Liver (tissue), 9 donors: ENCODE data around the gene ISG20L2. TPM values are rescaled to one million over a fixed set of nuclear protein-coding genes. Genes with fewer than 3 reads are reported as not detected.

Source experiments
- DNase-seq: peaks from one replicate; pipeline ENCODE4 v3.0.0-alpha.2; 2017; ENCODE audit warnings: low spot score
- H3K27ac ChIP-seq, 2 donors: one replicate each; pipeline ENCODE4 v1.7.0; 2013; ENCODE audit warnings: inconsistent platforms in 2 of 2, low read length in 2 of 2, control low read depth in 1 of 2, low read depth in 1 of 2, mild to moderate bottlenecking in 1 of 2
- H3K27me3 ChIP-seq, 4 donors: one replicate each; pipeline versions ENCODE4 v1.6.1 to v1.7.0; 2013; ENCODE audit warnings: low read length in 3 of 4, inconsistent platforms in 1 of 4, mild to moderate bottlenecking in 1 of 4, moderate library complexity in 1 of 4; ENCODE audit not compliant: control insufficient read depth in 4 of 4, insufficient read depth in 4 of 4
- H3K36me3 ChIP-seq, 4 donors: one replicate each; pipeline versions ENCODE4 v1.6.1 to v1.7.0; 2013; ENCODE audit warnings: low read length in 3 of 4, mild to moderate bottlenecking in 3 of 4, low read depth in 1 of 4, moderate library complexity in 1 of 4; ENCODE audit not compliant: control insufficient read depth in 4 of 4, insufficient read depth in 3 of 4
- H3K4me1 ChIP-seq, 4 donors: one replicate each; pipeline versions ENCODE4 v1.6.1 to v1.7.0; 2013; ENCODE audit warnings: low read length in 3 of 4, mild to moderate bottlenecking in 3 of 4, moderate library complexity in 1 of 4; ENCODE audit not compliant: control insufficient read depth in 4 of 4, insufficient read depth in 4 of 4
- H3K4me3 ChIP-seq, 3 donors: one replicate each; pipeline versions ENCODE4 v1.6.1 to v1.7.0; 2013; ENCODE audit warnings: low read length in 3 of 3, control low read depth in 1 of 3, low read depth in 1 of 3, mild to moderate bottlenecking in 1 of 3
- H3K9ac ChIP-seq, 2 donors: one replicate each; pipeline ENCODE4 v1.7.0; 2013; ENCODE audit warnings: low read length in 2 of 2, mild to moderate bottlenecking in 2 of 2, moderate library complexity in 2 of 2, control low read depth in 1 of 2, low read depth in 1 of 2
- H3K9me3 ChIP-seq, 4 donors: one replicate each; pipeline versions ENCODE4 v1.6.1 to v1.7.0; 2013; ENCODE audit warnings: low read length in 3 of 4; ENCODE audit not compliant: control insufficient read depth in 4 of 4
- ATF3 ChIP-seq: IDR thresholded peaks from 2 replicates; pipeline ENCODE4 v1.6.1; 2016; ENCODE audit warnings: antibody characterized with exemption
- CTCF ChIP-seq: fragments of 150-350 bp; IDR thresholded peaks from 2 replicates; pipeline ENCODE4 v1.5.1; 2017; ENCODE audit warnings: improper control_type of control experiment, low read depth, low read length; ENCODE audit not compliant: missing input control
- EGR1 ChIP-seq, 2 donors: IDR thresholded peaks; 2 replicates each; pipeline ENCODE4 v1.6.1; 2016 to 2018; ENCODE audit warnings: antibody characterized with exemption in 2 of 2, low read depth in 2 of 2
- FOXA1 ChIP-seq: IDR thresholded peaks from 2 replicates; pipeline ENCODE4 v1.6.1; 2016; ENCODE audit warnings: antibody characterized with exemption
- FOXA2 ChIP-seq: IDR thresholded peaks from 2 replicates; pipeline ENCODE4 v1.6.1; 2016; ENCODE audit warnings: antibody characterized with exemption
- HNF4A ChIP-seq, 2 donors: conservative IDR thresholded peaks; 2 replicates each; pipeline ENCODE4 v1.6.1; 2016; ENCODE audit warnings: antibody characterized with exemption in 2 of 2, mild to moderate bottlenecking in 2 of 2
- HNF4G ChIP-seq: IDR thresholded peaks from 2 replicates; pipeline ENCODE4 v1.6.1; 2016; ENCODE audit warnings: antibody characterized with exemption
- JUND ChIP-seq, 2 donors: IDR thresholded peaks; 2 replicates each; pipeline ENCODE4 v1.6.1; 2016; ENCODE audit warnings: antibody characterized with exemption in 2 of 2
- MAX ChIP-seq: IDR thresholded peaks from 2 replicates; pipeline ENCODE4 v1.6.1; 2016; ENCODE audit warnings: antibody characterized with exemption
- NR2F2 ChIP-seq: IDR thresholded peaks from 2 replicates; pipeline ENCODE4 v1.6.1; 2016; ENCODE audit warnings: antibody characterized with exemption
- RAD21 ChIP-seq, 2 donors: IDR thresholded peaks; 2 replicates each; pipeline ENCODE4 v1.6.1; 2016; ENCODE audit warnings: antibody characterized with exemption in 2 of 2, mild to moderate bottlenecking in 2 of 2
- REST ChIP-seq: IDR thresholded peaks from 2 replicates; pipeline ENCODE4 v1.6.1; 2016; ENCODE audit warnings: antibody characterized with exemption, mild to moderate bottlenecking
- RXRA ChIP-seq, 2 donors: IDR thresholded peaks; 2 replicates each; pipeline ENCODE4 v1.6.1; 2017 to 2018; ENCODE audit warnings: antibody characterized with exemption in 2 of 2, mild to moderate bottlenecking in 1 of 2
- SP1 ChIP-seq: IDR thresholded peaks from 2 replicates; pipeline ENCODE4 v1.6.1; 2018; ENCODE audit warnings: antibody characterized with exemption, mild to moderate bottlenecking
- TAF1 ChIP-seq: conservative IDR thresholded peaks from 2 replicates; pipeline ENCODE4 v1.6.1; 2016; ENCODE audit warnings: antibody characterized with exemption, mild to moderate bottlenecking
- YY1 ChIP-seq: IDR thresholded peaks from 2 replicates; pipeline ENCODE4 v1.6.1; 2016; ENCODE audit warnings: antibody characterized with exemption, mild to moderate bottlenecking
- WGBS: extraction: QIAGEN DNeasy Blood & Tissue Kit; methylation state at CpG from one replicate; pipeline ENCODE4 v1.1.7; 2013; 5-methylcytosine and 5-hydroxymethylcytosine counted together
- polyA plus RNA-seq, 2 donors: library from polyadenylated mRNA; stranded (reverse) in 1 of 2; unstranded in 1 of 2; fragments of 200-250 nt in 1 of 2; fragments of >200 nt in 1 of 2; fragmentation: Nextera tagmentation in 1 of 2; extraction: Ambion mirVana in 1 of 2; gene quantifications; one replicate each; pipeline versions ENCODE4 v1.2.1 to v1.2.3, GENCODE V29; 2013 to 2015
- total RNA-seq, 2 donors: library from RNA; depleted of rRNA; stranded (reverse); fragments of >200 nt; gene quantifications; one replicate each; pipeline ENCODE4 v1.2.3, GENCODE V29; 2014
- donor health status: healthy.
- donor health status: healthy.
- donor health status: healthy.
- donor health status: healthy.
- donor health status: healthy.

ISG20L2 gene
- total and polyA plus RNA-seq, 4 donors: 5.6 to 9.9 (median 6.7) TPM

- Histone ChIP-seq H3K27ac (no peak overlapping the region), H3K4me1 (peaks cover 0 to 2% (median 0%) of the 10 kb centered on the region in 4 donors), H3K9ac (no peak overlapping the region), H3K9me3 (no peaks in the 10 kb centered on the region), H3K36me3 (peaks cover 2 to 13% (median 11%) of the 10 kb centered on the region in 4 donors), H3K27me3 (no peaks in the 10 kb centered on the region), H3K4me3 (no peak overlapping the region)
- no peak for DNase-seq
- TF ChIP-seq FOXA2: no peak
- TF ChIP-seq TAF1: no peak
- no peak for TF ChIP-seq EGR1 (IDR thresholded peaks at IDR 0.05; ENCODE audit: low read depth in 2 of 2)
- no peak for TF ChIP-seq RAD21 (IDR thresholded peaks at IDR 0.05)
- TF ChIP-seq FOXA1: no peak
- TF ChIP-seq HNF4G: no peak
- TF ChIP-seq REST: no peak
- TF ChIP-seq SP1: no peak
- no peak for TF ChIP-seq JUND (IDR thresholded peaks at IDR 0.05)
- TF ChIP-seq ATF3: no peak
- TF ChIP-seq NR2F2: no peak
- TF ChIP-seq HNF4A (conservative IDR thresholded peaks at IDR 0.05): no peak
- no peak for TF ChIP-seq CTCF
- TF ChIP-seq RXRA (IDR thresholded peaks at IDR 0.05): no peak
- WGBS: 93% methylated on average over 4 of the region's 4 CpGs
Observed at GRCh38 chr1:156717351-156717750, 11.2 kb downstream of the ISG20L2 start.

GRCh38 chr1:156714830-156715229 is 13.7 kb downstream of the ISG20L2 start:
- Histone ChIP-seq H3K9me3 (no peaks in the 10 kb centered on the region), H3K27me3 (no peaks in the 10 kb centered on the region), H3K9ac (no peak overlapping the region), H3K36me3 (no peaks in the 10 kb centered on the region), H3K4me1 (no peaks in the 10 kb centered on the region), H3K4me3 (no peak overlapping the region), H3K27ac (no peak overlapping the region)
- DNase-seq: no peak
- WGBS: 87% methylated on average over 3 of the region's 3 CpGs
- TF ChIP-seq EGR1 (IDR thresholded peaks at IDR 0.05; ENCODE audit: low read depth in 2 of 2) (no peak), MAX (no peak), SP1 (no peak), NR2F2 (no peak), YY1 (no peak), HNF4A (conservative IDR thresholded peaks at IDR 0.05) (no peak), RAD21 (IDR thresholded peaks at IDR 0.05) (no peak)
